PC-9 (cell line): ENCODE measurements around the gene C1orf94. TPM values are rescaled to one million over a fixed set of nuclear protein-coding genes. Genes with fewer than 3 reads are reported as not detected.

Experiments
- BruUV-seq: library from RNA; stranded (reverse); fragments of 400-500 nt; replicated peaks from 2 replicates; lab custom pipeline; 2021; lab: Mats Ljungman, UMichigan
- CTCF ChIA-PET: fragments of 300-600 bp; sonication (Branson Sonifier 250); formaldehyde crosslinking; loops from one replicate; lab custom pipeline; 2022; ENCODE audit warnings: antibody characterized with exemption; lab: Charles Lee
- POLR2A ChIA-PET: fragments of 300-600 bp; sonication (Branson Sonifier 250); formaldehyde crosslinking; loops from one replicate; lab custom pipeline; 2022; ENCODE audit warnings: antibody characterized with exemption; ENCODE audit not compliant: unreplicated experiment; lab: Charles Lee
- DNase-seq, 2 experiments: peaks; one replicate each; pipeline versions ENCODE4 v3.0.0 to v3.0.0-alpha.2; 2015 to 2022; ENCODE audit warnings: mixed read lengths in 1 of 2
- H2AFZ ChIP-seq: fragments of 200-600 bp; sonication (generic); 2 replicates; pipeline ENCODE4 v1.8.1; 2017; ENCODE audit warnings: antibody characterized with exemption
- H3F3A ChIP-seq: fragments of 200-600 bp; sonication (generic); 2 replicates; pipeline ENCODE4 v1.8.1; 2017; ENCODE audit warnings: antibody characterized with exemption, mild to moderate bottlenecking, low read depth; ENCODE audit not compliant: insufficient read depth
- H3K27ac ChIP-seq: fragments of 200-600 bp; sonication (generic); 2 replicates; pipeline ENCODE4 v1.6.1; 2016; ENCODE audit warnings: mixed run types
- H3K27me3 ChIP-seq: fragments of 200-600 bp; sonication (generic); 2 replicates; pipeline ENCODE4 v1.6.1; 2016; ENCODE audit warnings: low read depth, mixed run types; ENCODE audit not compliant: insufficient read depth
- H3K36me3 ChIP-seq: fragments of 200-600 bp; sonication (generic); 2 replicates; pipeline ENCODE4 v1.6.1; 2016; ENCODE audit warnings: low read depth, mixed run types
- H3K4me1 ChIP-seq: fragments of 200-600 bp; sonication (generic); replicated peaks from 2 replicates; pipeline ENCODE4 v1.6.1; 2016; ENCODE audit warnings: mixed run types; ENCODE audit not compliant: insufficient read depth
- H3K4me2 ChIP-seq: fragments of 200-600 bp; sonication (generic); 2 replicates; pipeline ENCODE4 v1.6.1; 2017; ENCODE audit warnings: mixed run types
- H3K4me3 ChIP-seq: fragments of 200-600 bp; sonication (generic); 2 replicates; pipeline ENCODE4 v1.6.1; 2016; ENCODE audit warnings: mixed run types
- H3K79me2 ChIP-seq: fragments of 200-600 bp; sonication (generic); 2 replicates; pipeline ENCODE4 v1.6.1; 2017; ENCODE audit warnings: low read depth, mixed run types
- H3K9me2 ChIP-seq: fragments of 200-600 bp; sonication (generic); 2 replicates; pipeline ENCODE4 v1.8.1; 2017; ENCODE audit warnings: mild to moderate bottlenecking; ENCODE audit not compliant: insufficient read depth
- H3K9me3 ChIP-seq: fragments of 200-600 bp; sonication (generic); 2 replicates; pipeline ENCODE4 v1.8.1; 2016; ENCODE audit warnings: low read depth; ENCODE audit not compliant: insufficient read depth
- H4K20me1 ChIP-seq: fragments of 200-600 bp; sonication (generic); 2 replicates; pipeline ENCODE4 v1.8.1; 2017; ENCODE audit not compliant: insufficient read depth
- CTCF ChIP-seq: fragments of 200-600 bp; sonication (generic); conservative IDR thresholded peaks from 2 replicates; pipeline ENCODE4 v1.6.1; 2017; ENCODE audit warnings: mixed run types, antibody characterized with exemption, mild to moderate bottlenecking, moderate library complexity
- EZH2 ChIP-seq: fragments of 200-600 bp; sonication (generic); IDR thresholded peaks from 2 replicates; pipeline ENCODE4 v1.8.0; 2017; ENCODE audit warnings: antibody characterized with exemption, low read depth
- intact Hi-C: fragments of 100-400 bp; cut with micrococcal nuclease; formaldehyde crosslinking; loops from one replicate; pipeline ENCODE4 v1.10.0; 2022; ENCODE audit not compliant: unreplicated experiment
- total RNA-seq: library from RNA; stranded (reverse); gene quantifications from 2 replicates; pipeline ENCODE4 v1.2.3, GENCODE V29; 2021

C1orf94 gene
- total RNA-seq, 1 experiment from 2014 or later, result not detected

- Histone ChIP-seq H3K36me3 (no peaks in the 10 kb centered on the region), H3K9me2 (no peaks in the 10 kb centered on the region), H3K79me2 (no peaks in the 10 kb centered on the region), H3K4me1 (no peaks in the 10 kb centered on the region), H3K9me3 (no peaks in the 10 kb centered on the region), H3K4me2 (no peak overlapping the region), H4K20me1 (no peaks in the 10 kb centered on the region), H3K27ac (no peak overlapping the region), H2AFZ (no peak overlapping the region), H3F3A (no peaks in the 10 kb centered on the region), H3K4me3 (no peak overlapping the region), H3K27me3 (peaks cover 15% of the 10 kb centered on the region; the same call in 1 of the 2 replicates)
- no peak for DNase-seq
- intact Hi-C loops, result no loop called here
- ChIA-PET CTCF (no interaction called here), POLR2A (no interaction called here)
- TF ChIP-seq EZH2 (no peak), CTCF (no peak)
- no TSS peak for BruUV-seq
Measured at GRCh38 chr1:34140011-34140676, 36.6 kb upstream of the C1orf94 start.

- no peaks in the 10 kb centered on the region for H4K20me1 ChIP-seq
Measured at GRCh38 chr1:34143975-34144374, 32.7 kb upstream of the C1orf94 start.

GRCh38 chr1:34144766-34145165, 31.9 kb upstream of the C1orf94 start:
- Histone ChIP-seq H3K27me3 (peaks cover 37% of the 10 kb centered on the region), H3K36me3 (no peaks in the 10 kb centered on the region), H3K4me3 (no peak overlapping the region), H4K20me1 (no peaks in the 10 kb centered on the region), H3K9me2 (no peaks in the 10 kb centered on the region), H2AFZ (no peak overlapping the region), H3K4me1 (no peaks in the 10 kb centered on the region), H3K4me2 (no peak overlapping the region), H3K9me3 (no peaks in the 10 kb centered on the region), H3F3A (no peaks in the 10 kb centered on the region), H3K27ac (no peak overlapping the region), H3K79me2 (no peaks in the 10 kb centered on the region)
- BruUV-seq, result no TSS peak
- CTCF ChIA-PET, result no interaction called here
- POLR2A ChIA-PET, result no interaction called here
- intact Hi-C loops, result no loop called here
- DNase-seq, result no peak
- no peak for TF ChIP-seq CTCF
- no peak for TF ChIP-seq EZH2

More at GRCh38 chr1:34143975-34144374, 32.7 kb upstream of the C1orf94 start:
- Histone ChIP-seq H3K27me3 (peaks cover 36% of the 10 kb centered on the region), H3K9me3 (no peaks in the 10 kb centered on the region), H3K4me3 (no peak overlapping the region), H3K27ac (no peak overlapping the region), H3F3A (no peaks in the 10 kb centered on the region), H3K4me1 (no peaks in the 10 kb centered on the region), H3K36me3 (no peaks in the 10 kb centered on the region), H2AFZ (no peak overlapping the region), H3K4me2 (no peak overlapping the region), H3K9me2 (no peaks in the 10 kb centered on the region), H3K79me2 (no peaks in the 10 kb centered on the region)
- DNase-seq, result no peak
- TF ChIP-seq EZH2 (no peak), CTCF (no peak)
- ChIA-PET POLR2A (no interaction called here), CTCF (no interaction called here)
- no TSS peak for BruUV-seq
- intact Hi-C loops, result no loop called here
